Cardiac muscle cell (in vitro differentiated cells and primary cell): ENCODE results near the gene CELF5. TPM values are rescaled to one million over a fixed set of nuclear protein-coding genes. Genes with fewer than 3 reads are reported as not detected.
A peak's percentile ranks its signal among the peaks of the same experiment; 100 is the strongest.

ENCODE experiments used
- DNase-seq, 2 donors: peaks; one replicate each; pipeline versions ENCODE4 v3.0.0 to v3.0.0-alpha.2; 2010 to 2017; ENCODE audit warnings: low read depth in 1 of 2, low spot score in 1 of 2
- H3K27ac ChIP-seq: fragments of 200-600 bp; sonication (generic); 2 replicates; pipeline ENCODE4 v1.5.1; 2016
- H3K27me3 ChIP-seq: fragments of 200-600 bp; sonication (generic); 2 replicates; pipeline ENCODE4 v1.6.0; 2016; ENCODE audit warnings: control low read depth
- H3K36me3 ChIP-seq: fragments of 200-600 bp; sonication (generic); 2 replicates; pipeline ENCODE4 v1.5.1; 2016; ENCODE audit warnings: control low read depth
- H3K4me1 ChIP-seq: fragments of 200-600 bp; sonication (generic); 2 replicates; pipeline ENCODE4 v1.8.1; 2017; ENCODE audit warnings: low read depth, mild to moderate bottlenecking, mixed run types
- H3K4me3 ChIP-seq: fragments of 200-600 bp; sonication (generic); 2 replicates; pipeline ENCODE4 v1.5.1; 2016; ENCODE audit warnings: mild to moderate bottlenecking
- H3K9me3 ChIP-seq: fragments of 200-600 bp; sonication (generic); 2 replicates; pipeline ENCODE4 v1.5.1; 2017; ENCODE audit warnings: low read depth, mild to moderate bottlenecking, control low read depth
- CTCF ChIP-seq: IDR thresholded peaks from 2 replicates; pipeline ENCODE4 v1.5.1; 2012; ENCODE audit warnings: low read depth, mild to moderate bottlenecking, low read length
- polyA plus RNA-seq: library from polyadenylated mRNA; unstranded; fragments of >200 nt; fragmentation: Nextera tagmentation; extraction: Ambion mirVana; gene quantifications from 2 replicates; pipeline ENCODE4 v1.2.1, GENCODE V29; 2016
- total RNA-seq: library from RNA; depleted of rRNA; stranded (reverse); fragments of >200 nt; gene quantifications from 2 replicates; pipeline ENCODE4 v1.2.3, GENCODE V29; 2016

The CELF5 gene
- total and polyA plus RNA-seq, 2 experiments from 2014 or later, result 4.5 to 8.4 TPM

GRCh38 chr19:3304871-3305423 lies 80.5 kb downstream of the CELF5 start:
- H3K36me3 ChIP-seq, result no peaks in the 10 kb centered on the region
- no peak overlapping the region for H3K27ac ChIP-seq
- H3K4me3 ChIP-seq, result no peak overlapping the region
- no peaks in the 10 kb centered on the region for H3K4me1 ChIP-seq
- H3K9me3 ChIP-seq, result no peaks in the 10 kb centered on the region
- TF ChIP-seq CTCF, result peak; percentile 84
- peak; percentile 77 to 85 for DNase-seq
- peaks cover 8% of the 10 kb centered on the region for H3K27me3 ChIP-seq

- H3K27me3 ChIP-seq, result peaks cover 38% of the 10 kb centered on the region
- no peak overlapping the region for H3K4me3 ChIP-seq
- no peak for TF ChIP-seq CTCF
- no peaks in the 10 kb centered on the region for H3K36me3 ChIP-seq
- no peaks in the 10 kb centered on the region for H3K9me3 ChIP-seq
- no peak for DNase-seq
- H3K4me1 ChIP-seq, result no peaks in the 10 kb centered on the region
- H3K27ac ChIP-seq, result no peak overlapping the region
Measured at GRCh38 chr19:3309724-3310123, 85.3 kb downstream of the CELF5 start.

GRCh38 chr19:3310280-3310679 lies 85.8 kb downstream of the CELF5 start:
- DNase-seq, result no peak

GRCh38 chr19:3310711-3311110 lies 86.2 kb downstream of the CELF5 start:
- peaks cover 38% of the 10 kb centered on the region for H3K27me3 ChIP-seq
- DNase-seq, result no peak

More at GRCh38 chr19:3310280-3310679, 85.8 kb downstream of the CELF5 start:
- TF ChIP-seq CTCF, result no peak
- Histone ChIP-seq H3K27me3 (peaks cover 38% of the 10 kb centered on the region), H3K36me3 (no peaks in the 10 kb centered on the region), H3K4me1 (no peaks in the 10 kb centered on the region), H3K9me3 (no peaks in the 10 kb centered on the region), H3K27ac (no peak overlapping the region), H3K4me3 (no peak overlapping the region)

GRCh38 chr19:3313199-3313575 lies 88.7 kb downstream of the CELF5 start:
- TF ChIP-seq CTCF, result no peak
- H3K27me3 ChIP-seq, result peaks cover 38% of the 10 kb centered on the region
- H3K4me1 ChIP-seq, result no peaks in the 10 kb centered on the region
- no peak for DNase-seq
- H3K36me3 ChIP-seq, result no peaks in the 10 kb centered on the region
- H3K27ac ChIP-seq, result no peak overlapping the region
- H3K4me3 ChIP-seq, result no peak overlapping the region
- H3K9me3 ChIP-seq, result no peaks in the 10 kb centered on the region

More at GRCh38 chr19:3310711-3311110, 86.2 kb downstream of the CELF5 start:
- no peak overlapping the region for H3K4me3 ChIP-seq
- TF ChIP-seq CTCF, result no peak
- H3K36me3 ChIP-seq, result no peaks in the 10 kb centered on the region
- no peak overlapping the region for H3K27ac ChIP-seq
- H3K9me3 ChIP-seq, result no peaks in the 10 kb centered on the region
- H3K4me1 ChIP-seq, result no peaks in the 10 kb centered on the region
